Bronchial epithelial cell (primary cell): ENCODE measurements around the gene SARS1. TPM values are rescaled to one million over a fixed set of nuclear protein-coding genes. Genes with fewer than 3 reads are reported as not detected.
A peak's percentile ranks its signal among the peaks of the same experiment; 100 is the strongest.

Experiments used
- DNase-seq: peaks from one replicate; pipeline ENCODE4 v3.0.0-alpha.2; 2010; ENCODE audit warnings: low read depth
- FAIRE-seq: peaks from 2 replicates; lab custom pipeline; 2011; peaks lifted over from hg19 to GRCh38; lab: Jason Lieb, UNC
- H3K27me3 ChIP-seq: 2 replicates; pipeline ENCODE4 v1.5.1; 2011; ENCODE audit warnings: low read length; ENCODE audit not compliant: control insufficient read depth, insufficient read depth
- H3K36me3 ChIP-seq: 2 replicates; pipeline ENCODE4 v1.5.1; 2011; ENCODE audit warnings: low read length; ENCODE audit not compliant: control insufficient read depth, insufficient read depth
- H3K4me3 ChIP-seq: 2 replicates; pipeline ENCODE4 v1.5.1; 2011; ENCODE audit warnings: mild to moderate bottlenecking, low read depth, low read length, control low read depth
- CTCF ChIP-seq: IDR thresholded peaks from 2 replicates; pipeline ENCODE4 v1.5.1; 2011; ENCODE audit warnings: mild to moderate bottlenecking, moderate library complexity, low read length, control low read depth, inconsistent platforms; ENCODE audit not compliant: insufficient read depth, severe bottlenecking
- total RNA-seq: library from RNA; depleted of rRNA; stranded (reverse); fragments of >200 nt; gene quantifications from 2 replicates; pipeline ENCODE4 v1.2.1, GENCODE V29; 2014

The SARS1 gene
- total RNA-seq, 1 donor from 2014 or later, result 572 TPM

GRCh38 chr1:109250454-109251276, 36.9 kb downstream of the SARS1 start:
- Histone ChIP-seq H3K36me3 (peaks cover 13% of the 10 kb centered on the region), H3K4me3 (peak overlapping the region; percentile 48), H3K27me3 (no peaks in the 10 kb centered on the region)
- FAIRE-seq (no peak), DNase-seq (no peak)
- no peak for TF ChIP-seq CTCF

DNA sequence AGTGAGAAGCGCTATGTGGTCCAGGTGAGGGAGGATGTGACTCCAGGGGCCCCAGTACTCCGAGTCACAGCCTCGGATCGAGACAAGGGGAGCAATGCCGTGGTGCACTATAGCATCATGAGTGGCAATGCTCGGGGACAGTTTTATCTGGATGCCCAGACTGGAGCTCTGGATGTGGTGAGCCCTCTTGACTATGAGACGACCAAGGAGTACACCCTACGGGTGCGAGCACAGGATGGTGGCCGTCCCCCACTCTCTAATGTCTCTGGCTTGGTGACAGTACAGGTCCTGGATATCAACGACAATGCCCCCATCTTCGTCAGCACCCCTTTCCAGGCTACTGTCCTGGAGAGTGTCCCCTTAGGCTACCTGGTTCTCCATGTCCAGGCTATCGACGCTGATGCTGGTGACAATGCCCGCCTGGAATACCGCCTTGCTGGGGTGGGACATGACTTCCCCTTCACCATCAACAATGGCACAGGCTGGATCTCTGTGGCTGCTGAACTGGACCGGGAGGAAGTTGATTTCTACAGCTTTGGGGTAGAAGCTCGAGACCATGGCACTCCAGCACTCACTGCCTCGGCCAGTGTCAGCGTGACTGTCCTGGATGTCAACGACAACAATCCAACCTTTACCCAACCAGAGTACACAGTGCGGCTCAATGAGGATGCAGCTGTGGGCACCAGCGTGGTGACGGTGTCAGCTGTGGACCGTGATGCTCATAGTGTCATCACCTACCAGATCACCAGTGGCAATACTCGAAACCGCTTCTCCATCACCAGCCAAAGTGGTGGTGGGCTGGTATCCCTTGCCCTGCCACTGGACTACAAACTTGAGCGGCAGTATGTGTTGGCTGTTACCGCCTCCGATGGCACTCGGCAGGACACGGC, 37.8 kb downstream of the SARS1 start:
- no peak for DNase-seq
- Histone ChIP-seq H3K4me3 (no peak overlapping the region), H3K27me3 (no peaks in the 10 kb centered on the region), H3K36me3 (peaks cover 13% of the 10 kb centered on the region)
- no peak for FAIRE-seq
- no peak for TF ChIP-seq CTCF

GRCh38 chr1:109252167-109252892, 38.6 kb downstream of the SARS1 start:
- TF ChIP-seq CTCF, result no peak
- FAIRE-seq (no peak), DNase-seq (no peak)
- Histone ChIP-seq H3K4me3 (no peak overlapping the region), H3K36me3 (peaks cover 13% of the 10 kb centered on the region), H3K27me3 (no peaks in the 10 kb centered on the region)

GRCh38 chr1:109252893-109253802, 39.4 kb downstream of the SARS1 start:
- DNase-seq, result no peak

More at GRCh38 chr1:109252893-109253802, 39.4 kb downstream of the SARS1 start:
- Histone ChIP-seq H3K4me3 (peak overlapping the region; percentile 34), H3K36me3 (peaks cover 13% of the 10 kb centered on the region), H3K27me3 (no peaks in the 10 kb centered on the region)
- FAIRE-seq, result no peak
- TF ChIP-seq CTCF, result no peak
